A549 (cell line): Measurements from ENCODE around the gene LAMC3. TPM values are rescaled to one million over a fixed set of nuclear protein-coding genes. Genes with fewer than 3 reads are reported as not detected.

ENCODE experiments used
- ATAC-seq, 2 experiments: fragments of 200-7000 bp in 1 of 2; fragments of >200 bp in 1 of 2; cut with Nextera tagmentation in 1 of 2; cut with Tn5 transposase in 1 of 2; 3 replicates each; pipeline versions ENCODE4 v1.8.0 to v1.9.1; 2018 to 2020; ENCODE audit warnings: mild to moderate bottlenecking in 1 of 2, moderate library complexity in 1 of 2
- CTCF ChIA-PET: fragments of 300-600 bp; sonication (Branson Sonifier 250); formaldehyde crosslinking; extraction: SDS; loops from one replicate; lab custom pipeline; 2021; ENCODE audit warnings: antibody characterized with exemption, inconsistent platforms; lab: Yijun Ruan, JAX
- POLR2A ChIA-PET: fragments of 350-600 bp; formaldehyde crosslinking; extraction: SDS; loops from one replicate; lab custom pipeline; 2021; ENCODE audit warnings: antibody characterized with exemption, inconsistent platforms; lab: Yijun Ruan, JAX
- DNase-seq, 2 experiments: peaks; one replicate each; pipeline versions ENCODE4 v3.0.0 to v3.0.0-alpha.2; 2011 to 2016; ENCODE audit warnings: low read depth in 1 of 2, low spot score in 1 of 2
- FAIRE-seq: peaks from 2 replicates; lab custom pipeline; 2011; peaks lifted over from hg19 to GRCh38; lab: Jason Lieb, UNC
- H3K27ac ChIP-seq, 2 experiments: fragments of >200 bp; sonication (Bioruptor Twin); formaldehyde crosslinking; 3 replicates each; pipeline ENCODE4 v1.5.1; 2016 to 2017
- H3K4me1 ChIP-seq: fragments of >200 bp; sonication (Bioruptor Twin); formaldehyde crosslinking; 3 replicates; pipeline ENCODE4 v1.6.1; 2016
- H3K4me2 ChIP-seq: fragments of >200 bp; sonication (Bioruptor Twin); formaldehyde crosslinking; 3 replicates; pipeline ENCODE4 v1.6.1; 2016
- H3K4me3 ChIP-seq: fragments of >200 bp; sonication (Bioruptor Twin); formaldehyde crosslinking; 3 replicates; pipeline ENCODE4 v1.5.1; 2016
- H3K9me3 ChIP-seq: fragments of >200 bp; sonication (Bioruptor Twin); formaldehyde crosslinking; 3 replicates; pipeline ENCODE4 v1.6.1; 2016
- BCL3 ChIP-seq: fragments of >200 bp; sonication (Bioruptor Twin); formaldehyde crosslinking; IDR thresholded peaks from 3 replicates; pipeline ENCODE4 v1.6.1; 2016
- CBX8 ChIP-seq: fragments of 200-600 bp; sonication (generic); IDR thresholded peaks from 2 replicates; pipeline ENCODE4 v1.6.1; 2016
- CHD4 ChIP-seq: fragments of 200-600 bp; sonication (generic); IDR thresholded peaks from 2 replicates; pipeline ENCODE4 v1.6.1; 2016; ENCODE audit warnings: antibody characterized with exemption, mild to moderate bottlenecking, borderline replicate concordance
- CTCF ChIP-seq: fragments of >200 bp; sonication (Bioruptor Twin); formaldehyde crosslinking; IDR thresholded peaks from 3 replicates; pipeline ENCODE4 v1.5.1; 2016
- FOSB ChIP-seq: fragments of 250-450 bp; sonication (Bioruptor Pico); IDR thresholded peaks from 2 replicates; pipeline ENCODE4 v1.5.0; 2020; ENCODE audit warnings: mild to moderate bottlenecking, moderate library complexity
- HES2 ChIP-seq: fragments of >200 bp; sonication (Bioruptor Twin); formaldehyde crosslinking; IDR thresholded peaks from 2 replicates; pipeline ENCODE4 v1.6.1; 2016
- HMGXB4 ChIP-seq: fragments of 250-450 bp; sonication (Bioruptor Pico); IDR thresholded peaks from 2 replicates; pipeline ENCODE4 v1.5.0; 2021; ENCODE audit warnings: mild to moderate bottlenecking, moderate library complexity, borderline replicate concordance
- HOXA7 ChIP-seq: fragments of 250-450 bp; sonication (Bioruptor Pico); IDR thresholded peaks from 2 replicates; pipeline ENCODE4 v1.5.0; 2020; ENCODE audit warnings: mild to moderate bottlenecking, moderate library complexity
- HOXB13 ChIP-seq: fragments of 250-450 bp; sonication (Bioruptor Pico); IDR thresholded peaks from 2 replicates; pipeline ENCODE4 v1.5.0; 2020; ENCODE audit warnings: low read depth, mild to moderate bottlenecking, moderate library complexity
- MAFK ChIP-seq: fragments of 450-650 bp; IDR thresholded peaks from 2 replicates; pipeline ENCODE4 v1.6.1; 2014; ENCODE audit not compliant: partially characterized antibody
- MYC ChIP-seq: IDR thresholded peaks from 2 replicates; pipeline ENCODE4 v1.6.1; 2012; ENCODE audit warnings: mild to moderate bottlenecking, inconsistent platforms, low read length, improper control_type of control experiment, borderline replicate concordance
- NR3C1 ChIP-seq: fragments of >200 bp; sonication (Bioruptor Twin); formaldehyde crosslinking; IDR thresholded peaks from 3 replicates; pipeline ENCODE4 v1.6.1; 2017
- PBX3 ChIP-seq: IDR thresholded peaks from 2 replicates; pipeline ENCODE4 v1.6.1; 2012
- PHF8 ChIP-seq: fragments of 200-600 bp; sonication (generic); IDR thresholded peaks from 2 replicates; pipeline ENCODE4 v1.6.1; 2016; ENCODE audit warnings: low read depth, mild to moderate bottlenecking, antibody characterized with exemption, moderate library complexity, borderline replicate concordance
- RCOR1 ChIP-seq: fragments of 150-350 bp; IDR thresholded peaks from 2 replicates; pipeline ENCODE4 v1.6.1; 2014; ENCODE audit warnings: antibody characterized with exemption, low read length, low read depth
- SREBF2 ChIP-seq: fragments of 450-650 bp; IDR thresholded peaks from 2 replicates; pipeline ENCODE4 v1.6.1; 2014; ENCODE audit warnings: mild to moderate bottlenecking, moderate library complexity
- TP53 ChIP-seq: fragments of 250-450 bp; sonication (Bioruptor Pico); IDR thresholded peaks from 2 replicates; pipeline ENCODE4 v1.5.0; 2021; ENCODE audit warnings: mild to moderate bottlenecking, moderate library complexity
- USF2 ChIP-seq: fragments of 450-650 bp; IDR thresholded peaks from 2 replicates; pipeline ENCODE4 v1.6.1; 2014; ENCODE audit warnings: antibody characterized with exemption
- ZFP36 ChIP-seq: fragments of 450-650 bp; IDR thresholded peaks from 2 replicates; pipeline ENCODE4 v1.6.1; 2014; ENCODE audit warnings: borderline replicate concordance; ENCODE audit not compliant: partially characterized antibody
- ZNF302 ChIP-seq: fragments of 250-450 bp; sonication (Bioruptor Pico); IDR thresholded peaks from 2 replicates; pipeline ENCODE4 v1.9.0; 2021; ENCODE audit warnings: inconsistent platforms, mild to moderate bottlenecking, moderate library complexity
- WGBS: methylation state at CpG from one replicate; pipeline ENCODE4 v1.1.6; 2017; ENCODE audit errors: missing lambda C conversion rate; 5-methylcytosine and 5-hydroxymethylcytosine counted together
- polyA plus RNA-seq, 4 experiments: library from polyadenylated mRNA; depleted of rRNA in 3 of 4; stranded (reverse); fragments of >200 nt; fragmentation: RNase III in 1 of 4; extraction: RNeasy Plus Mini Kit Qiagen cat#74134 plus additional on column Dnase treatment in 1 of 4; gene quantifications; 2 replicates in 3 of 4; 3 replicates in 1 of 4; pipeline ENCODE4 v1.2.3, GENCODE V29; 2011 to 2017

LAMC3 gene
- polyA plus RNA-seq, 2 of the 4 experiments (the other 2 are of a cell fraction) = 1.0 to 1.5 TPM

- TF ChIP-seq USF2 (no peak), MYC (no peak)
- TF ChIP-seq, all 56 proteins: peak for 5
Observed at GRCh38 chr9:131046581-131047202, 37.7 kb downstream of the LAMC3 start (continued).

GRCh38 chr9:131048332-131048731 is 39.4 kb downstream of the LAMC3 start:
- DNase-seq = no peak
- ATAC-seq = no peak
- no peak for FAIRE-seq
- TF ChIP-seq PHF8 (no peak), ZFP36 (no peak), NR3C1 (no peak), PBX3 (no peak), TP53 (CRISPR knock-in tag) (no peak), CBX8 (no peak), MAFK (no peak), SREBF2 (no peak), ZNF302 (CRISPR knock-in tag) (no peak)
- TF ChIP-seq, all 56 proteins: peak for 0
- H3K4me1 ChIP-seq = no peaks in the 10 kb centered on the region
- POLR2A ChIA-PET = no interaction called here
- CTCF ChIA-PET = interaction anchor here (1.3 to 8.2 kb wide), 12 partner anchors 9 to 350 kb away, joined by 4 to 146 read pairs (median 12); no protein-coding TSS in a partner anchor
- H3K9me3 ChIP-seq = no peaks in the 10 kb centered on the region
- H3K27ac ChIP-seq = no peak overlapping the region
- H3K4me3 ChIP-seq = no peak overlapping the region
- H3K4me2 ChIP-seq = no peak overlapping the region
- WGBS = 82% methylated on average over 6 of the region's 6 CpGs

- no peak overlapping the region for H3K4me3 ChIP-seq
- ATAC-seq (no peak), FAIRE-seq (no peak), DNase-seq (no peak)
- WGBS = 97% methylated on average over 4 of the region's 8 CpGs
- no peaks in the 10 kb centered on the region for H3K9me3 ChIP-seq
- no peak overlapping the region for H3K4me2 ChIP-seq
- H3K27ac ChIP-seq = no peak overlapping the region
- ChIA-PET CTCF (interaction anchor here (0.9 to 8.2 kb wide), 14 partner anchors 7 to 351 kb away, joined by 3 to 146 read pairs (median 5); no protein-coding TSS in a partner anchor), POLR2A (no interaction called here)
- no peaks in the 10 kb centered on the region for H3K4me1 ChIP-seq
- TF ChIP-seq CBX8 = no peak
- no peak for TF ChIP-seq ZNF302 (CRISPR knock-in tag)
- no peak for TF ChIP-seq CHD4
- no peak for TF ChIP-seq RCOR1
- no peak for TF ChIP-seq HES2
- no peak for TF ChIP-seq BCL3
- TF ChIP-seq CTCF = no peak
- TF ChIP-seq FOSB = no peak
- no peak for TF ChIP-seq HOXA7
- TF ChIP-seq HOXB13 = no peak
- TF ChIP-seq HMGXB4 (CRISPR knock-in tag) = no peak
Observed at GRCh38 chr9:131048820-131049219, 39.8 kb downstream of the LAMC3 start.
